NCI-H128 (cell line): Measurements from ENCODE around the gene PHETA1.

Experiments used
- DNase-seq: peaks from one replicate; lab custom pipeline; 2025; ENCODE audit not compliant: unreplicated experiment; lab: John Stamatoyannopoulos, UW

The PHETA1 gene

GRCh38 chr12:111368788-111369495 lies at the start of gene PHETA1:
PHETA1 (minus strand) TSS chr12:111369095; CDS start chr12:111363427, 5,668 bp downstream.
- DNase-seq, result peak; percentile 60

- no peak for DNase-seq
These were observed 49.6 kb upstream of the PHETA1 start for GRCh38 chr12:111418594-111418880.

GRCh38 chr12:111417784-111418593 lies 49.1 kb upstream of the PHETA1 start:
- DNase-seq, result no peak

GRCh38 chr12:111417290-111417689 lies 48.4 kb upstream of the PHETA1 start:
- no peak for DNase-seq

GRCh38 chr12:111414711-111415252 lies 45.9 kb upstream of the PHETA1 start:
- DNase-seq, result no peak

GRCh38 chr12:111413442-111414086 lies 44.7 kb upstream of the PHETA1 start:
- DNase-seq, result no peak

- DNase-seq, result no peak
These were observed 44.0 kb upstream of the PHETA1 start for GRCh38 chr12:111412830-111413441.

GRCh38 chr12:111412007-111412829 lies 43.3 kb upstream of the PHETA1 start:
- DNase-seq, result peak; percentile 5

GRCh38 chr12:111411185-111411764 lies 42.4 kb upstream of the PHETA1 start:
- DNase-seq, result no peak

GRCh38 chr12:111410431-111411184 lies 41.7 kb upstream of the PHETA1 start:
- DNase-seq, result no peak

GRCh38 chr12:111409780-111410430 lies 41.0 kb upstream of the PHETA1 start:
- no peak for DNase-seq

GRCh38 chr12:111409403-111409779 lies 40.5 kb upstream of the PHETA1 start:
- no peak for DNase-seq

- no peak for DNase-seq
These were observed 39.9 kb upstream of the PHETA1 start for GRCh38 chr12:111408686-111409402.

- no peak for DNase-seq
These were observed 39.2 kb upstream of the PHETA1 start for GRCh38 chr12:111408116-111408440.

- DNase-seq, result no peak
These were observed 38.7 kb upstream of the PHETA1 start for GRCh38 chr12:111407377-111408115.

- no peak for DNase-seq
These were observed 37.8 kb upstream of the PHETA1 start for GRCh38 chr12:111406474-111407376.
